Muscle of arm (tissue), 12 donors: ENCODE results near the gene QSOX1. TPM values are rescaled to one million over a fixed set of nuclear protein-coding genes. Genes with fewer than 3 reads are reported as not detected.
A peak's percentile ranks its signal among the peaks of the same experiment; 100 is the strongest.

Experiments used
- DNase-seq: peaks from one replicate; pipeline ENCODE4 v3.0.0-alpha.2; 2013
- polyA plus RNA-seq, 12 donors: library from polyadenylated mRNA; unstranded; fragments of 120-200 nt; gene quantifications; one replicate each; pipeline ENCODE4 v1.2.1, GENCODE V29; 2013; ENCODE audit not compliant: insufficient read length in 12 of 12

QSOX1 gene
- polyA plus RNA-seq, 12 donors: 16.8 to 48.7 (median 25.8) TPM; not detected in 1

GRCh38 chr1:180167721-180168467, 13.2 kb downstream of the QSOX1 start:
- no peak for DNase-seq

- DNase-seq: no peak
These were observed 14.3 kb downstream of the QSOX1 start for GRCh38 chr1:180168786-180169639.

GRCh38 chr1:180169640-180170195, 15.0 kb downstream of the QSOX1 start:
- DNase-seq: no peak

DNA sequence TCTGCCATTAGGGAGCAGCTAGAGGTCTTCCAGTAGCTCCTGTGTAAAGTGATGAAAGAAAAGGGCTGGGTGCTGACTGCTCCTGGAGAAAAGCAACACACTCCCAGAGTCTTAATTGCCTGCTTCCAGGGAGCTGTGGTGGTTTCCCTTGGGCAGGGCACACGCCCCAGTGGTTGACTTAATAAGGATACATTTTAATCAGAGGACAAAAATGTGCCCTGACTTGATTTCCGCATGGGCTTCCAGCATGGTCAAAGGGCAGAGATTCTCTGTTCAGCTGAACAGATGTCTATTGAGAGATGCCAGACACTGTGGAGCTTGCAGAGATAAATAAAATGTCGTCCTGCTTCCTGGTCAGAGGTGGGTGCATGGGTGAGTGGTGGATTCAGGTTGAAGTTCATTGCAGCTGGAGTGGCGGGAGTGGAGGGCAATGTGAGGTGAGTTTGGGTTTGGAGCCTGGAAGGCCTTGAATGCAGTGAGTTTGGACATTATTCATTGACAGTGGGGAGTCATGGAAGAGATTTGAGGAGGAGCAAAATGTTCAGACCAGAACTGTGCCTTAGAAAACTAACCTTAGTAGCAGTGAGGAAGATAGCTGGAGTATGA, 16.0 kb downstream of the QSOX1 start:
- DNase-seq: no peak

- no peak for DNase-seq
These were observed 17.0 kb downstream of the QSOX1 start for GRCh38 chr1:180171691-180172090.

DNA sequence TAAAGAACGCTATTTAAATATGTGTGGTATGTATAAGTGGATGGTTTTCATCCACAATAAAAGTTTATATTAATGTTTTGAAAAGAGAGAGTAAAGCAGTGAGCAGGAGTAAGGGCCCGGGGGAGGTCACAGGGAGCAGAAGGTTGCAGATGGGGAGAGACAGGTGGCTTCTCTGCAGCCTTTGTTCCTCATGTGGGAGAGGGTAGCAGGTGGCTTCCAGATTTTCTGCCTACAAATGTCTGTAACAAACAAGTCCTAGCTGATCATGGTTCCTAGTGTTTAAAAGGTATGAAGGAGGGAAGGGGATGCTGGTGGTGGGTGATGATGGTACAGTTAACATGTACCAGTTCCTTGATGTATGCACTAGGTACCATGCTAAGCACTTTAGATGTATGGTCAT, 18.8 kb downstream of the QSOX1 start:
- no peak for DNase-seq

DNA sequence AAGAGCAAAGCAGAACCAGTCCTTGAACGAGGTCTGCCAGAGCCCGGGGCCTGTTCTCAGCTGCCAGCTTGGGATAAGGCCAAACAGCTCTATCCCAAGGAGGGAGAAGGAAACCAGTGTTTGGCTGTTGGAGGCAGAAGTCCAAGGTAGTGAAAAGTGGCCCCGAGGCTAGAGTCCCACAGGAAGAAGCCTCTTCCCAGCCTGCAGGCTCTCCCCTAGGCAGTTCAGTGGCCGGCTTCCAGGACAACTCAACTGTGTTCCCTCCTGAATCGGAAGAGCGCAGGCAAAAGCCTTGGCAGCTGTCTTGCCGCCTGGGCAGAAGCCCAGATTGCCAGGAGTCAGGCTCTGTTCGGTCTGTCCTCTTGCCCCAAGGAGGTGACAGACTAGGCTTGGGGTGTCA, 19.3 kb downstream of the QSOX1 start:
- DNase-seq: peak; percentile 45

GRCh38 chr1:180175291-180175690, 20.6 kb downstream of the QSOX1 start:
- DNase-seq: no peak

GRCh38 chr1:180175806-180176205, 21.1 kb downstream of the QSOX1 start:
- DNase-seq: no peak

DNA sequence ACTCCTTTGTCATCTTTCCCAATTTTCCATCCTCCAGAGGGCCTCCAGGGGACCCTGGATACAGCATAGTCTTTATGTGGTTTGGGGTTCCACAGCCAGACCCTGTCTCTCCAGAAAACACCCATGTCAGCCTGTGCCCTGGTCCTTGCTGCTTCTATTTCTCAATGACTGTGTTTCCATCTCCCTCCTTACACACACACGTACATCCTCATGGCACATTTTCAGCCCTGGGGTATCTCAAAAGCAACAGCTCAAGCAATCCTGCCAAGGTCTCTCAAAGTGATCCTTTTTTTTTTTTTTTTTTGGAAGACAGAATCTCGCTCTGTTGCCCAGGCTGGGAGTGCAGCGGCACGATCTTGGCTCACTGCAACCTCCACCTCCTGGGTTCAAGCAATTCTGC, 22.3 kb downstream of the QSOX1 start:
- DNase-seq: no peak

- no peak for DNase-seq
These were observed 23.3 kb downstream of the QSOX1 start for GRCh38 chr1:180177931-180178330.

GRCh38 chr1:180178511-180179161, 24.0 kb downstream of the QSOX1 start:
- peak; percentile 59 for DNase-seq

DNA sequence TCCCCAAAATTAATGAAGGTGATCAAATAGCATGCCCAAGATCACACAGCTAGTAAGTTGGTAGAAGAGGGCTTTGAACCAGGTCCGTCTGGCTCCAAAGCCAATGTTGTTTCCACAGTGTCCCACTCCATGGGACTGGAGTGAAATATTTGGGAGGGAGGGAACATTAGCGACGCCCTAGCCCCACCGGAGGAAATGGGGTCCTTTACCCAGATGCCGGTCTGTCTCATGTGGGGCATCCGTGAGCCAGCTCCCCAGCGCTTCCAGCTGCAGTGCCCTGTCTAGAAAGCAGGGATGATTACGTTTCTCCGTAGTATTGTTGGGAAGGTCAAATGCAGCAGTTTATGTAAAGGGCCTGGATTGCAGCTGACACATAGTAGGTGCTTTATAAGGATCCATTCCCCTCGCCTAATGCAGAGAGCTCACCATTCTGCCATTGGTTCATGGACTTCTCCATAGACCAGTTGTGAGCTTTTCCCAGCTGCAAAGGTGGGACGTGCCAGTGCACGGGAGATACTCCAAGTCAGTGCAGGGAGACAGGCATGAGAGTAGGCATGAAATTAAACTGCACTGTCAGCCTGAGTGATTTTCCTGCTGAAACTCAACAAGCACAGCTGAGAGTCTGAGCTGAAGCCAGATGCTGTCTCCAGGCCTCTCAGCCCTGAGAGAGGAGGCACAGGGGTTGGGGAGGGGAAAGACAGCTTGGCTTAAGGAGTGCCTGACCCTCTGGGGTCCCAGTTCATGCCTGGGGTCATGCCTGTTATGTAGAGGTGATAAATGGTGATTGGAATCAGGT, 24.7 kb downstream of the QSOX1 start:
- no peak for DNase-seq

- no peak for DNase-seq
These were observed 26.4 kb downstream of the QSOX1 start for GRCh38 chr1:180181048-180181447.

GRCh38 chr1:180181996-180182642, 27.4 kb downstream of the QSOX1 start:
- no peak for DNase-seq

- no peak for DNase-seq
These were observed 28.1 kb downstream of the QSOX1 start for GRCh38 chr1:180182643-180183311.

DNA sequence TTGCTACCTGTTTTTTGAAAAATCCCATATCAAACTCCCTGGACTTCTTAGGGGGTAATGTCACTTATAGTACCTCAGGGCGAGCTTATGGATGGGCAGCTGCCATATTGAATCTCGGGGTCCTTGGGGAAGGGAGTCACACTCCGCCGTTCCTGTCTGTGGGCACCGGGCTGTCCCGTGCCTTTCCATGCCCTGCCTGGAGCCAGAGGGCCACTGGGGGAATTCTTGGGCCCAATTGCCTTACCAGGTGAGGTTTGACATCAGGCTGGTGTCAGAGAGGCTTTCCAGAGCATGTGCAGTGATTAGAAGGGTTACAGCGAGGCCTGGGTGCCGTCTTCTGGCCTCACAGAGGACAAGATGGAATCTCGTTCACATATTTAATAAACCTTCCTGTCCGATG, 28.8 kb downstream of the QSOX1 start:
- DNase-seq: no peak

DNA sequence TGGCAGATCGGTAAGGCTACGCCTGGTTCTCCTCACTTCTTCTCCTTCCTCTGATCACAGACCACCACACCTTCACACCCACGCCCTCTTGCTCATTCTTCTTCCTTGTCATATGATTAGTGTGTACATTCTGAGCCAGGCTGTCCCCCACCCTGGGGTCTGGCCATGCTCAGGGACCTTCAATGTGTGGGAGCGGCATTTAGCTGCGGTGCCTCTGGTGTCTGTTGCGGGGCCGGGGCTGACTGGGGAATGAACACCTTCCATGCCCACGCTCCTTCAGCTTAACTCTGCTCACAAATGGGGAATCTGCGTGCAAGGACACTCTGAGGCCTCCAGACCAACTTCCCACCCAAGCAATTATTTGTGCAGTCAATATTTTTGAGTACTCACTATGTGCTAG, 29.4 kb downstream of the QSOX1 start:
- no peak for DNase-seq

GRCh38 chr1:180185281-180185680, 30.6 kb downstream of the QSOX1 start:
- DNase-seq: no peak
